Panc1 (cell line): ENCODE results near the gene ABCB4. TPM values are rescaled to one million over a fixed set of nuclear protein-coding genes. Genes with fewer than 3 reads are reported as not detected.

Source experiments
- ATAC-seq: fragments of 200-7000 bp; cut with Tn5 transposase; 2 replicates; pipeline ENCODE4 v1.9.1; 2020; ENCODE audit warnings: mild to moderate bottlenecking, moderate library complexity
- BruUV-seq: library from RNA; stranded (reverse); fragments of 400-500 nt; replicated peaks from 2 replicates; lab custom pipeline; 2021; lab: Mats Ljungman, UMichigan
- CTCF ChIA-PET: fragments of 300-600 bp; sonication (Branson Sonifier 250); formaldehyde crosslinking; loops from one replicate; lab custom pipeline; 2022; ENCODE audit warnings: antibody characterized with exemption; lab: Charles Lee
- POLR2A ChIA-PET: fragments of 300-600 bp; sonication (Branson Sonifier 250); formaldehyde crosslinking; loops from one replicate; lab custom pipeline; 2022; ENCODE audit warnings: antibody characterized with exemption; lab: Charles Lee
- DNase-seq: peaks from one replicate; pipeline ENCODE4 v3.0.0-alpha.2; 2010; ENCODE audit warnings: low read depth, low spot score
- H3K27ac ChIP-seq: 2 replicates; pipeline ENCODE4 v1.5.1; 2011; ENCODE audit warnings: mild to moderate bottlenecking, low read length, inconsistent platforms
- H3K27me3 ChIP-seq: fragments of 200-500 bp; sonication (Bioruptor generic); 2 replicates; pipeline ENCODE4 v1.6.0; 2014; ENCODE audit warnings: low read length, inconsistent platforms; ENCODE audit not compliant: control insufficient read depth, insufficient read depth
- H3K36me3 ChIP-seq: fragments of 200-500 bp; sonication (Bioruptor generic); 2 replicates; pipeline ENCODE4 v1.5.1; 2014; ENCODE audit warnings: inconsistent platforms, mild to moderate bottlenecking, low read length, moderate library complexity; ENCODE audit not compliant: control insufficient read depth, insufficient read depth
- H3K4me1 ChIP-seq: 2 replicates; pipeline ENCODE4 v1.5.1; 2011; ENCODE audit warnings: inconsistent platforms, mild to moderate bottlenecking, low read length, moderate library complexity; ENCODE audit not compliant: control insufficient read depth, insufficient read depth
- H3K4me3 ChIP-seq, 2 experiments: 2 replicates each; pipeline ENCODE4 v1.5.1; 2011 to 2012; ENCODE audit warnings: low read depth in 2 of 2, low read length in 2 of 2, mild to moderate bottlenecking in 2 of 2, inconsistent platforms in 1 of 2, moderate library complexity in 1 of 2
- H3K9me3 ChIP-seq: fragments of 200-500 bp; sonication (Bioruptor generic); 2 replicates; pipeline ENCODE4 v1.5.1; 2014; ENCODE audit warnings: low read depth, mild to moderate bottlenecking, inconsistent platforms, low read length, moderate library complexity; ENCODE audit not compliant: control insufficient read depth, insufficient read depth
- CTCF ChIP-seq: fragments of 450-650 bp; IDR thresholded peaks from 2 replicates; pipeline ENCODE4 v1.5.1; 2017; ENCODE audit warnings: mild to moderate bottlenecking
- POLR2AphosphoS5 ChIP-seq: IDR thresholded peaks from 2 replicates; pipeline ENCODE4 v1.6.1; 2012; ENCODE audit warnings: mild to moderate bottlenecking, low read depth, low read length, moderate library complexity
- REST ChIP-seq, 2 experiments: IDR thresholded peaks; 2 replicates each; pipeline ENCODE4 v1.6.1; 2011 to 2012; ENCODE audit warnings: low read depth in 2 of 2, control low read depth in 1 of 2, low read length in 1 of 2, mild to moderate bottlenecking in 1 of 2, moderate library complexity in 1 of 2; ENCODE audit not compliant: insufficient read depth in 1 of 2
- SIN3A ChIP-seq: IDR thresholded peaks from 2 replicates; pipeline ENCODE4 v1.6.1; 2012; ENCODE audit warnings: low read depth, mild to moderate bottlenecking, low read length, moderate library complexity, borderline replicate concordance; ENCODE audit not compliant: insufficient read depth
- TCF7L2 ChIP-seq: IDR thresholded peaks from 2 replicates; pipeline ENCODE4 v1.6.1; 2011; ENCODE audit warnings: mild to moderate bottlenecking, low read depth, low read length, inconsistent platforms
- in situ Hi-C: cut with HindIII; loops from 2 replicates; pipeline ENCODE4 v1.10.0; 2016; ENCODE audit warnings: low sequenced_read_pairs, low pct_unique_long_range_greater_than_20kb
- intact Hi-C: fragments of 100-400 bp; cut with micrococcal nuclease; formaldehyde crosslinking; loops from one replicate; pipeline ENCODE4 v1.10.0; 2022; ENCODE audit not compliant: unreplicated experiment
- total RNA-seq: library from RNA; stranded (reverse); gene quantifications from one replicate; pipeline ENCODE4 v1.2.1, GENCODE V29; 2021; ENCODE audit not compliant: unreplicated experiment

The ABCB4 gene
- total RNA-seq, 1 experiment from 2014 or later = 0.18 TPM

GRCh38 chr7:87451187-87451586 is 24.3 kb downstream of the ABCB4 start:
- in situ Hi-C loops = no loop called here
- intact Hi-C loops = no loop called here
- H3K36me3 ChIP-seq = no peaks in the 10 kb centered on the region
- no peaks in the 10 kb centered on the region for H3K9me3 ChIP-seq
- CTCF ChIA-PET = no interaction called here
- no peak for ATAC-seq
- POLR2A ChIA-PET = no interaction called here
- DNase-seq = no peak
- H3K4me3 ChIP-seq = no peak overlapping the region
- no peaks in the 10 kb centered on the region for H3K4me1 ChIP-seq
- peaks cover 6% of the 10 kb centered on the region for H3K27me3 ChIP-seq
- no peak overlapping the region for H3K27ac ChIP-seq
- BruUV-seq = no TSS peak
- TF ChIP-seq SIN3A = no peak
- TF ChIP-seq TCF7L2 = no peak
- TF ChIP-seq POLR2AphosphoS5 = no peak
- TF ChIP-seq REST (IDR thresholded peaks at IDR 0.05; ENCODE audit: insufficient read depth in 1 of 2, low read depth in 2 of 2, low read length in 1 of 2) = no peak
- no peak for TF ChIP-seq CTCF

DNA sequence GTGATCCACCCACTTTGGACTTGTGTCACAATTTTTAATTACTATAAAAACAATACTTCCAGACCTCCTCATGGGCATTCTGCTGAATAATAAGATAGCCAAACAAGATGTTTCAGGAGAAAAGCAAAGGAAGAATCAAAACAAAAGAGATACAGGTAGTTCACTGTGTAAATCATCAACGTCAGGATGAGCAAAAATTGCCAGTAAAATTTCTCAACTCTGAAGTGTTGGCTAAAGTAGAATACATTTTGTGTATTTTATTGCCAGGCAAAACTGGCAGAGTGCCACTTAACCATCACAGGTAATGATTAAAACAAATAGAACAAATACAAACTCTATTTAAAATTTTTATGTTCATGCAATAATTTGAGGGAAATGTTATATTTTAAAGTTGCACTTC is 24.8 kb downstream of the ABCB4 start:
- Histone ChIP-seq H3K4me1 (no peaks in the 10 kb centered on the region), H3K36me3 (no peaks in the 10 kb centered on the region), H3K27me3 (peaks cover 5% of the 10 kb centered on the region), H3K9me3 (no peaks in the 10 kb centered on the region), H3K4me3 (no peak overlapping the region), H3K27ac (no peak overlapping the region)
- CTCF ChIA-PET = no interaction called here
- BruUV-seq = no TSS peak
- DNase-seq (no peak), ATAC-seq (no peak)
- POLR2A ChIA-PET = no interaction called here
- intact Hi-C loops = no loop called here
- in situ Hi-C loops = no loop called here
- TF ChIP-seq CTCF (no peak), TCF7L2 (no peak), SIN3A (no peak), REST (IDR thresholded peaks at IDR 0.05; ENCODE audit: insufficient read depth in 1 of 2, low read depth in 2 of 2, low read length in 1 of 2) (no peak), POLR2AphosphoS5 (no peak)
